H9 (cell line): ENCODE measurements around the gene PTAR1. TPM values are rescaled to one million over a fixed set of nuclear protein-coding genes. Genes with fewer than 3 reads are reported as not detected.

Experiments
- DNase-seq: peaks from one replicate; pipeline ENCODE4 v3.0.0-alpha.2; 2017
- H2AFZ ChIP-seq: one replicate; pipeline ENCODE4 v1.6.1; 2013; ENCODE audit warnings: mild to moderate bottlenecking, low read length, control low read depth, moderate library complexity
- H2AK5ac ChIP-seq: 2 replicates; pipeline ENCODE4 v1.6.1; 2013; ENCODE audit warnings: low read length, control low read depth, mixed read lengths; ENCODE audit not compliant: insufficient read length
- H2BK120ac ChIP-seq: one replicate; pipeline ENCODE4 v1.6.1; 2013; ENCODE audit warnings: low read depth, mild to moderate bottlenecking, low read length, control low read depth, inconsistent platforms; ENCODE audit not compliant: poor library complexity, severe bottlenecking
- H2BK12ac ChIP-seq: 2 replicates; pipeline ENCODE4 v1.6.1; 2013; ENCODE audit warnings: low read length, control low read depth, mixed read lengths, low read depth; ENCODE audit not compliant: insufficient read length
- H2BK15ac ChIP-seq: 2 replicates; pipeline ENCODE4 v1.6.1; 2013; ENCODE audit warnings: low read depth, low read length, control low read depth
- H2BK20ac ChIP-seq: one replicate; pipeline ENCODE4 v1.6.1; 2013; ENCODE audit warnings: low read depth, mild to moderate bottlenecking, low read length, control low read depth, inconsistent platforms; ENCODE audit not compliant: poor library complexity, severe bottlenecking
- H2BK5ac ChIP-seq: 2 replicates; pipeline ENCODE4 v1.6.1; 2013; ENCODE audit warnings: low read length, control low read depth, mixed read lengths; ENCODE audit not compliant: insufficient read length
- H3K14ac ChIP-seq: 2 replicates; pipeline ENCODE4 v1.6.1; 2013; ENCODE audit warnings: low read length, control low read depth; ENCODE audit not compliant: insufficient read depth
- H3K18ac ChIP-seq: 2 replicates; pipeline ENCODE4 v1.6.1; 2013; ENCODE audit warnings: low read depth, mild to moderate bottlenecking, mixed read lengths, low read length, control low read depth; ENCODE audit not compliant: insufficient read length
- H3K23ac ChIP-seq: 2 replicates; pipeline ENCODE4 v1.6.1; 2013; ENCODE audit warnings: low read length, control low read depth, mixed read lengths, low read depth; ENCODE audit not compliant: insufficient read length
- H3K23me2 ChIP-seq: 2 replicates; pipeline ENCODE4 v1.6.1; 2013; ENCODE audit warnings: low read depth, mild to moderate bottlenecking, mixed read lengths, low read length, control low read depth; ENCODE audit not compliant: insufficient read length, poor library complexity, severe bottlenecking
- H3K27ac ChIP-seq: 2 replicates; pipeline ENCODE4 v1.5.1; 2013; ENCODE audit warnings: low read length, control low read depth, mixed read lengths, low read depth; ENCODE audit not compliant: insufficient read length
- H3K27me3 ChIP-seq: 2 replicates; pipeline ENCODE4 v1.6.1; 2013; ENCODE audit warnings: low read length, control low read depth, inconsistent platforms; ENCODE audit not compliant: insufficient read depth
- H3K4ac ChIP-seq: 2 replicates; pipeline ENCODE4 v1.6.1; 2013; ENCODE audit warnings: low read depth, mild to moderate bottlenecking, control low read depth, inconsistent platforms, low read length, moderate library complexity
- H3K4me1 ChIP-seq: 2 replicates; pipeline ENCODE4 v1.6.1; 2013; ENCODE audit warnings: low read length, control low read depth, inconsistent platforms; ENCODE audit not compliant: insufficient read depth
- H3K4me2 ChIP-seq: 2 replicates; pipeline ENCODE4 v1.6.1; 2013; ENCODE audit warnings: low read length, control low read depth, mixed read lengths; ENCODE audit not compliant: insufficient read length, insufficient read depth
- H3K56ac ChIP-seq: 2 replicates; pipeline ENCODE4 v1.6.1; 2013; ENCODE audit warnings: low read depth, mild to moderate bottlenecking, mixed read lengths, low read length, control low read depth; ENCODE audit not compliant: insufficient read length
- H3K79me1 ChIP-seq: 2 replicates; pipeline ENCODE4 v1.6.1; 2013; ENCODE audit warnings: low read depth, mild to moderate bottlenecking, moderate library complexity, low read length, control low read depth, inconsistent platforms; ENCODE audit not compliant: insufficient read depth, poor library complexity, severe bottlenecking
- H3K79me2 ChIP-seq: 2 replicates; pipeline ENCODE4 v1.6.1; 2013; ENCODE audit warnings: low read length, control low read depth, inconsistent platforms; ENCODE audit not compliant: insufficient read depth
- H3K9ac ChIP-seq: 2 replicates; pipeline ENCODE4 v1.6.1; 2013; ENCODE audit warnings: low read length, control low read depth, mixed read lengths; ENCODE audit not compliant: insufficient read length; ENCODE audit errors: extremely low read depth
- H3K9me3 ChIP-seq: one replicate; pipeline ENCODE4 v1.6.1; 2013; ENCODE audit warnings: low read depth, low read length, inconsistent platforms; ENCODE audit not compliant: control insufficient read depth
- H3T11ph ChIP-seq: one replicate; pipeline ENCODE4 v1.6.1; 2013; ENCODE audit warnings: mild to moderate bottlenecking, low read length, control low read depth, inconsistent platforms
- H4K20me1 ChIP-seq: one replicate; pipeline ENCODE4 v1.6.1; 2013; ENCODE audit not compliant: control insufficient read depth, insufficient read length, insufficient read depth
- H4K5ac ChIP-seq: 2 replicates; pipeline ENCODE4 v1.6.1; 2013; ENCODE audit warnings: low read depth, mild to moderate bottlenecking, mixed read lengths, low read length, control low read depth; ENCODE audit not compliant: insufficient read length
- H4K8ac ChIP-seq: replicated peaks from 2 replicates; pipeline ENCODE4 v1.6.1; 2013; ENCODE audit warnings: low read length, control low read depth, mixed read lengths, low read depth; ENCODE audit not compliant: insufficient read length
- H4K91ac ChIP-seq: 2 replicates; pipeline ENCODE4 v1.6.1; 2013; ENCODE audit warnings: low read depth, mild to moderate bottlenecking, moderate library complexity, mixed read lengths, low read length, control low read depth; ENCODE audit not compliant: insufficient read length
- H3K27ac Mint-ChIP-seq, 3 experiments: 2 replicates in 2 of 3; 3 replicates in 1 of 3; pipeline ENCODE4 v1.8.0; 2020 to 2021; ENCODE audit warnings: mixed read lengths in 3 of 3, mild to moderate bottlenecking in 1 of 3, moderate library complexity in 1 of 3
- H3K27me3 Mint-ChIP-seq: 2 replicates; pipeline ENCODE4 v1.8.0; 2021; ENCODE audit warnings: low read depth, mild to moderate bottlenecking, moderate library complexity, mixed read lengths
- H3K36me3 Mint-ChIP-seq, 3 experiments: 2 replicates in 2 of 3; 3 replicates in 1 of 3; pipeline ENCODE4 v1.8.0; 2020 to 2021; ENCODE audit warnings: low read depth in 3 of 3, mixed read lengths in 3 of 3; ENCODE audit not compliant: insufficient read depth in 1 of 3
- H3K4me1 Mint-ChIP-seq, 2 experiments: 2 replicates each; pipeline ENCODE4 v1.8.0; 2020; ENCODE audit warnings: mixed read lengths in 2 of 2
- H3K4me3 Mint-ChIP-seq, 2 experiments: 2 replicates in 1 of 2; 3 replicates in 1 of 2; pipeline ENCODE4 v1.8.0; 2020 to 2021; ENCODE audit warnings: mild to moderate bottlenecking in 2 of 2, mixed read lengths in 2 of 2, moderate library complexity in 1 of 2
- H3K9me3 Mint-ChIP-seq, 2 experiments: 2 replicates in 1 of 2; 3 replicates in 1 of 2; pipeline ENCODE4 v1.8.0; 2020; ENCODE audit warnings: mild to moderate bottlenecking in 2 of 2, mixed read lengths in 2 of 2, moderate library complexity in 1 of 2
- CTCF ChIP-seq: fragments of 200-600 bp; sonication (generic); conservative IDR thresholded peaks from 3 replicates; pipeline ENCODE4 v1.8.0; 2021; ENCODE audit warnings: antibody characterized with exemption, mild to moderate bottlenecking
- WGBS: extraction: QIAGEN DNeasy Blood & Tissue Kit; methylation state at CpG from one replicate; pipeline ENCODE4 v1.1.7; 2013; ENCODE audit warnings: missing lambda C conversion rate, low lambda C conversion rate, mixed read lengths; ENCODE audit not compliant: insufficient read length; ENCODE audit errors: extremely low coverage; 5-methylcytosine and 5-hydroxymethylcytosine counted together
- total RNA-seq: library from RNA; stranded (reverse); gene quantifications from 2 replicates; pipeline ENCODE4 v1.2.1, GENCODE V29; 2021

Gene PTAR1
- total RNA-seq, 1 experiment from 2014 or later = 117 TPM

GRCh38 chr9:69697475-69697874 is 62.3 kb downstream of the PTAR1 start:
- Histone ChIP-seq H4K91ac (no peak overlapping the region), H3K9ac (no peak overlapping the region), H3K23ac (no peak overlapping the region), H3K27me3 (no peaks in the 10 kb centered on the region), H2AK5ac (no peak overlapping the region), H3K79me2 (no peaks in the 10 kb centered on the region), H2BK15ac (no peak overlapping the region), H4K5ac (no peak overlapping the region), H3T11ph (no peak overlapping the region), H4K20me1 (no peaks in the 10 kb centered on the region), H3K14ac (no peak overlapping the region), H3K79me1 (no peaks in the 10 kb centered on the region), H3K4ac (no peak overlapping the region), H2BK120ac (no peak overlapping the region), H3K27ac (no peak overlapping the region), H3K4me2 (no peak overlapping the region), H3K18ac (no peak overlapping the region), H2AFZ (no peak overlapping the region), H2BK12ac (no peak overlapping the region), H2BK20ac (no peak overlapping the region), H3K56ac (no peak overlapping the region), H3K9me3 (no peaks in the 10 kb centered on the region), H3K4me1 (no peaks in the 10 kb centered on the region), H2BK5ac (no peak overlapping the region), H4K8ac (no peak overlapping the region), H3K23me2 (no peaks in the 10 kb centered on the region)
- Mint-ChIP-seq H3K27ac (no peak overlapping the region), H3K4me1 (no peaks in the 10 kb centered on the region), H3K4me3 (no peak overlapping the region), H3K36me3 (peaks cover 4 to 15% (median 6%) of the 10 kb centered on the region in 3 experiments; a peak in 5 of 7 replicates), H3K9me3 (peaks cover 17 to 24% of the 10 kb centered on the region in 2 experiments), H3K27me3 (no peaks in the 10 kb centered on the region)
- WGBS = no CpG with 5 or more reads among the region's 2 CpGs
- no peak for TF ChIP-seq CTCF
- DNase-seq = no peak
